Erythroblast (primary cell): ENCODE results near the gene DOCK2.

Experiments
- GATA1 ChIP-seq: IDR thresholded peaks from 2 replicates; pipeline ENCODE4 v1.6.1; 2011; ENCODE audit warnings: low read depth, mild to moderate bottlenecking, control low read depth, low read length, moderate library complexity
- POLR2A ChIP-seq: IDR thresholded peaks from 2 replicates; pipeline ENCODE4 v1.6.1; 2011; ENCODE audit warnings: mild to moderate bottlenecking, low read length

DNA sequence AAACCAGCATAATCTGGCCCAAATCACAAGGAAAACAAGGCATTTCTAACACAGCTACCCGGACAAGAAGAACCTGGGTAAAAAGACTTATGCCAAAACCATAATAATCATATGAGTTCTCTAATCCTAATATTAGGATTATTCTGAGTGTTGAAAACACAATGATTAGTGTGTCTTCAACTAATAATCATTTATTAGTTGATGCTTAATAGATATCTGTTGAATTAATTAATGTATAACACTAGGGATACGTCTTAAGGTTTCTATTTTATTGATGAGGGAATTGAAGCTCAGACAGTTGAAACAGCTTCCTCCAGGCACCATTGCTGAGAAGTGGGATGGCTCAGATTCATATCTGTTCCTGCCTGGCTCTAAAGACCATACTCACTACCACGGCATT lies 112.2 kb downstream of the DOCK2 start:
- TF ChIP-seq POLR2A (no peak), GATA1 (no peak)
